HepG2 (cell line): Measurements from ENCODE around the gene PRSS16. TPM values are rescaled to one million over a fixed set of nuclear protein-coding genes. Genes with fewer than 3 reads are reported as not detected.

Experiments
- ADNP ChIP-seq: sonication (generic); formaldehyde crosslinking; IDR thresholded peaks from 2 replicates; pipeline ENCODE4 v1.4.0; 2020; ENCODE audit warnings: missing genetic modification reagents
- CAMTA2 ChIP-seq: sonication (generic); formaldehyde crosslinking; IDR thresholded peaks from 2 replicates; pipeline ENCODE4 v1.4.0; 2020; ENCODE audit warnings: mild to moderate bottlenecking, missing genetic modification reagents, borderline replicate concordance
- FOXJ3 ChIP-seq: sonication (generic); formaldehyde crosslinking; IDR thresholded peaks from 2 replicates; pipeline ENCODE4 v1.4.0; 2020; ENCODE audit warnings: missing genetic modification reagents, mild to moderate bottlenecking, borderline replicate concordance
- GATAD2A ChIP-seq: IDR thresholded peaks from 2 replicates; pipeline ENCODE4 v1.6.1; 2016
- HNRNPLL ChIP-seq: fragments of 200-400 bp; formaldehyde crosslinking; IDR thresholded peaks from 2 replicates; pipeline ENCODE4 v1.6.1; 2017; ENCODE audit warnings: mild to moderate bottlenecking, low read depth, low read length; ENCODE audit not compliant: poor library complexity, severe bottlenecking
- KLF12 ChIP-seq: sonication (generic); formaldehyde crosslinking; IDR thresholded peaks from 2 replicates; pipeline ENCODE4 v1.4.0; 2020; ENCODE audit warnings: missing genetic modification reagents, borderline replicate concordance
- NKX3-1 ChIP-seq: sonication (generic); formaldehyde crosslinking; IDR thresholded peaks from 2 replicates; pipeline ENCODE4 v1.5.0; 2020; ENCODE audit warnings: missing genetic modification reagents
- PITX1 ChIP-seq: sonication (generic); formaldehyde crosslinking; IDR thresholded peaks from 2 replicates; pipeline ENCODE4 v1.5.1; 2020; ENCODE audit warnings: mild to moderate bottlenecking, missing genetic modification reagents
- RBFOX2 ChIP-seq: fragments of 200-400 bp; formaldehyde crosslinking; IDR thresholded peaks from 2 replicates; pipeline ENCODE4 v1.6.1; 2017; ENCODE audit warnings: low read depth, mild to moderate bottlenecking, low read length
- RNF2 ChIP-seq: fragments of 450-650 bp; conservative IDR thresholded peaks from 2 replicates; pipeline ENCODE4 v1.6.1; 2016; ENCODE audit warnings: low read depth
- SAFB2 ChIP-seq: sonication (generic); formaldehyde crosslinking; IDR thresholded peaks from 2 replicates; pipeline ENCODE4 v1.5.1; 2020; ENCODE audit warnings: missing genetic modification reagents, low read depth, mild to moderate bottlenecking, borderline replicate concordance
- SP5 ChIP-seq: IDR thresholded peaks from 2 replicates; pipeline ENCODE4 v1.6.1; 2016; ENCODE audit warnings: low read depth, borderline replicate concordance
- TRAFD1 ChIP-seq: sonication (generic); formaldehyde crosslinking; IDR thresholded peaks from 2 replicates; pipeline ENCODE4 v1.5.1; 2020; ENCODE audit warnings: missing genetic modification reagents, mild to moderate bottlenecking, borderline replicate concordance
- U2AF1 ChIP-seq: fragments of 200-400 bp; formaldehyde crosslinking; optimal IDR thresholded peaks from 2 replicates; pipeline ENCODE3; 2017; ENCODE audit warnings: mild to moderate bottlenecking, low read depth, low read length
- ZFP90 ChIP-seq: sonication (generic); formaldehyde crosslinking; IDR thresholded peaks from 2 replicates; pipeline ENCODE4 v1.8.0; 2022; ENCODE audit warnings: missing genetic modification reagents, mild to moderate bottlenecking, inconsistent platforms, borderline replicate concordance
- ZNF10 ChIP-seq: sonication (generic); formaldehyde crosslinking; IDR thresholded peaks from 2 replicates; pipeline ENCODE4 v1.4.0; 2020; ENCODE audit warnings: mild to moderate bottlenecking, low read depth, missing genetic modification reagents, borderline replicate concordance
- ZNF205 ChIP-seq: IDR thresholded peaks from 2 replicates; pipeline ENCODE4 v1.6.1; 2018; ENCODE audit warnings: missing biosample characterization, missing genetic modification reagents
- ZNF235 ChIP-seq: sonication (generic); formaldehyde crosslinking; IDR thresholded peaks from 2 replicates; pipeline ENCODE4 v1.8.1; 2023; ENCODE audit warnings: mild to moderate bottlenecking, missing genetic modification reagents, borderline replicate concordance
- ZNF441 ChIP-seq: sonication (generic); formaldehyde crosslinking; IDR thresholded peaks from 2 replicates; pipeline ENCODE4 v1.7.0; 2021; ENCODE audit warnings: missing genetic modification reagents, borderline replicate concordance
- ZNF503 ChIP-seq: sonication (generic); formaldehyde crosslinking; IDR thresholded peaks from 2 replicates; pipeline ENCODE4 v1.4.0; 2020; ENCODE audit warnings: missing genetic modification reagents
- polyA plus RNA-seq, 8 experiments: library from polyadenylated mRNA; depleted of rRNA in 3 of 8; stranded (reverse) in 7 of 8; unstranded in 1 of 8; fragments of >200 nt; fragmentation: Illumina TruSeq in 4 of 8; extraction: Trizol in 4 of 8; gene quantifications; 2 replicates each; pipeline versions ENCODE4 v1.2.1 to v1.2.3, GENCODE V29; 2011 to 2016; ENCODE audit warnings: low read depth in 4 of 8, missing spikeins in 1 of 8, mixed read lengths in 1 of 8; ENCODE audit not compliant: insufficient read depth in 1 of 8
- total RNA-seq, 5 experiments: library from RNA; depleted of rRNA; stranded (reverse); fragments of >200 nt; fragmentation: Illumina TruSeq; extraction: Trizol; gene quantifications; 2 replicates each; pipeline ENCODE4 v1.2.3, GENCODE V29; 2016; ENCODE audit warnings: low read depth in 1 of 5
- TF ChIP-seq, protein P1 (sequence below): sonication (generic); formaldehyde crosslinking; IDR thresholded peaks from 2 replicates; pipeline ENCODE4 v1.9.0; 2021; ENCODE audit warnings: missing genetic modification reagents, mild to moderate bottlenecking, borderline replicate concordance
- TF ChIP-seq, protein P2 (sequence below): sonication (generic); formaldehyde crosslinking; IDR thresholded peaks from 2 replicates; pipeline ENCODE4 v1.5.1; 2020; ENCODE audit warnings: missing genetic modification reagents, mild to moderate bottlenecking, borderline replicate concordance

The PRSS16 gene
- total and polyA plus RNA-seq, 2 of the 13 experiments (the other 11 are each of a cell fraction or from before 2014, with no cell fraction given) = not detected

DNA sequence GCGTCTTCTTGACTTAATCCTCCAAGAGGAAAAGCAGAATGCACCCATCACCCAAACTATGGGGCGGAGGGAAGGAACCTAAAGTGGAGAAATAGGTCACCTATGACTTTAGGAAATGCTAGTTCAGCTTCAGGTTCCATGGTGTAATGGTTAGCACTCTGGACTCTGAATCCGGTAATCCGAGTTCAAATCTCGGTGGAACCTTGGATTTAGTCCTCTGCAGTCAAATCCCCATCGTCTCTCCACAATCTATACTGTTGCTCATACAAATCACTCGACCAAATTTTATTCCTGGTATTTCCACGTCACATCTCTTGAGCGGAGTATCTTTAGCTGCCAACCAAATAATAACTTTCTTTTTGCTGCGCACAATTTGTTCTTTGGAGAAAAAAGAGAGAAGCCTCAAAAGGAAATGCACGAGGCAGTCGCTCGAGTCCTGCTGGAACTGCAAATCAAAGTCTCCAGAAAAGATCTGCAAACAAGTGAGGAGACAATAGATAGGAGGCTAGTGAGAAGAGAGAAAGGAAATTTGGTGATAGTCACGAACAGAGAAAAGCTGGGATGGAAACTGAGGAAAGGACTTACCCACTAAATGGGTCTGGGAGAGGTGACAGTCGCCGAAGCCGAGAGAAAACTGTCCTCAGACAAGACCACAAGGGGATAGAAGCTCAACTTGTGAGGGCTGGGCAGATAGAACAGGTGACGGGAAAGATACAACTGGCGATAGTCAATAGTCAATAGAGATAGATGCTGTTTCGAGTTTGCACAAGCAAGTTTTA, 48.0 kb downstream of the PRSS16 start (continued):
- no peak for TF ChIP-seq RBFOX2
- TF ChIP-seq GATAD2A (CRISPR knock-in tag) = peak; percentile 76
- 0 out of 2 replicates have a peak, but pooled peaks have one; percentile 7 for TF ChIP-seq SP5 (CRISPR knock-in tag)
- TF ChIP-seq ZNF441 (CRISPR knock-in tag) = peak; percentile 43; the same call in 1 of the 2 replicates
- no peak for TF ChIP-seq U2AF1
- peak; percentile 63; the same call in 1 of the 2 replicates for TF ChIP-seq ZNF205 (CRISPR knock-in tag)
- TF ChIP-seq, protein P1, sequence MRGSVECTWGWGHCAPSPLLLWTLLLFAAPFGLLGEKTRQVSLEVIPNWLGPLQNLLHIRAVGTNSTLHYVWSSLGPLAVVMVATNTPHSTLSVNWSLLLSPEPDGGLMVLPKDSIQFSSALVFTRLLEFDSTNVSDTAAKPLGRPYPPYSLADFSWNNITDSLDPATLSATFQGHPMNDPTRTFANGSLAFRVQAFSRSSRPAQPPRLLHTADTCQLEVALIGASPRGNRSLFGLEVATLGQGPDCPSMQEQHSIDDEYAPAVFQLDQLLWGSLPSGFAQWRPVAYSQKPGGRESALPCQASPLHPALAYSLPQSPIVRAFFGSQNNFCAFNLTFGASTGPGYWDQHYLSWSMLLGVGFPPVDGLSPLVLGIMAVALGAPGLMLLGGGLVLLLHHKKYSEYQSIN (CRISPR knock-in tag) = no peak
- 0 out of 2 replicates have a peak, but pooled peaks have one; percentile 15 for TF ChIP-seq KLF12 (CRISPR knock-in tag)
- no peak; the same call in 1 of the 2 replicates for TF ChIP-seq ZFP90 (CRISPR knock-in tag)
- no peak for TF ChIP-seq ZNF235 (CRISPR knock-in tag)
- TF ChIP-seq RNF2 = no peak
- peak; percentile 69; the same call in 1 of the 2 replicates for TF ChIP-seq PITX1 (CRISPR knock-in tag)
- TF ChIP-seq SAFB2 (CRISPR knock-in tag) = no peak
- no peak for TF ChIP-seq TRAFD1 (CRISPR knock-in tag)
- TF ChIP-seq FOXJ3 (CRISPR knock-in tag) = no peak
- TF ChIP-seq, protein P2, sequence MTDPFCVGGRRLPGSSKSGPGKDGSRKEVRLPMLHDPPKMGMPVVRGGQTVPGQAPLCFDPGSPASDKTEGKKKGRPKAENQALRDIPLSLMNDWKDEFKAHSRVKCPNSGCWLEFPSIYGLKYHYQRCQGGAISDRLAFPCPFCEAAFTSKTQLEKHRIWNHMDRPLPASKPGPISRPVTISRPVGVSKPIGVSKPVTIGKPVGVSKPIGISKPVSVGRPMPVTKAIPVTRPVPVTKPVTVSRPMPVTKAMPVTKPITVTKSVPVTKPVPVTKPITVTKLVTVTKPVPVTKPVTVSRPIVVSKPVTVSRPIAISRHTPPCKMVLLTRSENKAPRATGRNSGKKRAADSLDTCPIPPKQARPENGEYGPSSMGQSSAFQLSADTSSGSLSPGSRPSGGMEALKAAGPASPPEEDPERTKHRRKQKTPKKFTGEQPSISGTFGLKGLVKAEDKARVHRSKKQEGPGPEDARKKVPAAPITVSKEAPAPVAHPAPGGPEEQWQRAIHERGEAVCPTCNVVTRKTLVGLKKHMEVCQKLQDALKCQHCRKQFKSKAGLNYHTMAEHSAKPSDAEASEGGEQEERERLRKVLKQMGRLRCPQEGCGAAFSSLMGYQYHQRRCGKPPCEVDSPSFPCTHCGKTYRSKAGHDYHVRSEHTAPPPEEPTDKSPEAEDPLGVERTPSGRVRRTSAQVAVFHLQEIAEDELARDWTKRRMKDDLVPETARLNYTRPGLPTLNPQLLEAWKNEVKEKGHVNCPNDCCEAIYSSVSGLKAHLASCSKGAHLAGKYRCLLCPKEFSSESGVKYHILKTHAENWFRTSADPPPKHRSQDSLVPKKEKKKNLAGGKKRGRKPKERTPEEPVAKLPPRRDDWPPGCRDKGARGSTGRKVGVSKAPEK (CRISPR knock-in tag) = peak; percentile 86; the same call in 1 of the 2 replicates
- TF ChIP-seq ADNP (CRISPR knock-in tag) = 0 out of 2 replicates have a peak, but pooled peaks have one; percentile 28
- TF ChIP-seq CAMTA2 (CRISPR knock-in tag) = no peak
- no peak for TF ChIP-seq ZNF503 (CRISPR knock-in tag)
- peak; percentile 44; the same call in 1 of the 2 replicates for TF ChIP-seq NKX3-1 (CRISPR knock-in tag)
- no peak for TF ChIP-seq ZNF10 (CRISPR knock-in tag)
- TF ChIP-seq HNRNPLL = no peak
